ENCODE data around the gene CD300LF. TPM values are rescaled to one million over a fixed set of nuclear protein-coding genes. Genes with fewer than 3 reads are reported as not detected.

Gene CD300LF
- 1 to 10 TPM in 1 of 2 donors, under 1 TPM in 1; 0.59 to 1.2 TPM for total RNA-seq

DNA sequence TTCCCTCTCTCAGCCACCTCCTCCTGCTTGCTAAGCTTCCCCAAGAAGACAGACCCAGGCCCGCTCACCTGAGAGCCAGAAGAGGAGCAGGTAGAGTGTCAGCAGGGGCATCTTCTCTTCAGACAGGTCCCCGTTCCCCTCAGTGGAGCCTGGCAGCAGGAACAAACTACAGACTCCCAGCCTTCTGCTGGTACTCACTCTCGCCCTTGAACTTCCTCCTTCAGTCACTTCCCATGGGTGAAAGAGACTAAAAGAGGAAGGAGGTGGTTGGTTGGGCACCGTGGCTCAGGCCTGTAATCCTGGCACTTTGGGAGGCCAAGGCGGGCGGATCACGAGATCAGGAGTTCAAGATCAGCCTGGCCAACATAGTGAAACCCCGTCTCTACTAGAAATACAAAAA is at the start of gene CD300LF:
Gene CD300LF, minus strand, starts transcription at position 168 of the 400 bp plus-strand sequence. Its CDS starts 57 bp downstream, at position 111.
- no peak within 1 kb of the TSS for H3K4me3 ChIP-seq
- H3K27me3 ChIP-seq (replicated peaks; ENCODE audit: insufficient read depth) = no peaks in the 10 kb centered on the region
- H3K9me3 ChIP-seq = no peaks in the 10 kb centered on the region
- no peak for DNase-seq (ENCODE audit: low spot score)
- H3K4me1 ChIP-seq (replicated peaks) = no peaks in the 10 kb centered on the region
- TF ChIP-seq, protein P1, sequence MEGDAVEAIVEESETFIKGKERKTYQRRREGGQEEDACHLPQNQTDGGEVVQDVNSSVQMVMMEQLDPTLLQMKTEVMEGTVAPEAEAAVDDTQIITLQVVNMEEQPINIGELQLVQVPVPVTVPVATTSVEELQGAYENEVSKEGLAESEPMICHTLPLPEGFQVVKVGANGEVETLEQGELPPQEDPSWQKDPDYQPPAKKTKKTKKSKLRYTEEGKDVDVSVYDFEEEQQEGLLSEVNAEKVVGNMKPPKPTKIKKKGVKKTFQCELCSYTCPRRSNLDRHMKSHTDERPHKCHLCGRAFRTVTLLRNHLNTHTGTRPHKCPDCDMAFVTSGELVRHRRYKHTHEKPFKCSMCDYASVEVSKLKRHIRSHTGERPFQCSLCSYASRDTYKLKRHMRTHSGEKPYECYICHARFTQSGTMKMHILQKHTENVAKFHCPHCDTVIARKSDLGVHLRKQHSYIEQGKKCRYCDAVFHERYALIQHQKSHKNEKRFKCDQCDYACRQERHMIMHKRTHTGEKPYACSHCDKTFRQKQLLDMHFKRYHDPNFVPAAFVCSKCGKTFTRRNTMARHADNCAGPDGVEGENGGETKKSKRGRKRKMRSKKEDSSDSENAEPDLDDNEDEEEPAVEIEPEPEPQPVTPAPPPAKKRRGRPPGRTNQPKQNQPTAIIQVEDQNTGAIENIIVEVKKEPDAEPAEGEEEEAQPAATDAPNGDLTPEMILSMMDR (IDR thresholded peaks at IDR 0.05) = no peak
- TF ChIP-seq POLR2A (IDR thresholded peaks at IDR 0.05) = no peak
- no peak for TF ChIP-seq POLR2AphosphoS5 (IDR thresholded peaks at IDR 0.05)
- 79% methylated on average over 8 of the region's 8 CpGs for WGBS
- H3K36me3 ChIP-seq = no peaks in the 10 kb centered on the region
- no peak within 1 kb of the TSS for H3K27ac ChIP-seq
- intact Hi-C loops (cut with DNase I) = no loop called here

DNA sequence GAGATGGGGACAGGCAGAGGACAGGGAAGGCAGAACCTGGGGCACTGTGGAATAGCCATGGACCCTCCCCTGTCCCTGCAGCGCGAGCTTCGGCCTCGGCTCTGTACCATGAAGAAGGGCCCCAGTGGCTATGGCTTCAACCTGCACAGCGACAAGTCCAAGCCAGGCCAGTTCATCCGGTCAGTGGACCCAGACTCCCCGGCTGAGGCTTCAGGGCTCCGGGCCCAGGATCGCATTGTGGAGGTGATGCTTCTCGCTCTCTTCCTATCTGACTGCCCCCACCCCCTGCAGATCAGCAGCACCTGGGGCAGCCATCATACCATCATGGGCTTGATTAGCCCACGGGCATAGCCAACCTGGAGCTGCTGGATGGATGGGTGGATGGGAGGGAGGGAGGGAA is 49.2 kb upstream of the CD300LF start:
- intact Hi-C loops (cut with DNase I) = no loop called here

DNA sequence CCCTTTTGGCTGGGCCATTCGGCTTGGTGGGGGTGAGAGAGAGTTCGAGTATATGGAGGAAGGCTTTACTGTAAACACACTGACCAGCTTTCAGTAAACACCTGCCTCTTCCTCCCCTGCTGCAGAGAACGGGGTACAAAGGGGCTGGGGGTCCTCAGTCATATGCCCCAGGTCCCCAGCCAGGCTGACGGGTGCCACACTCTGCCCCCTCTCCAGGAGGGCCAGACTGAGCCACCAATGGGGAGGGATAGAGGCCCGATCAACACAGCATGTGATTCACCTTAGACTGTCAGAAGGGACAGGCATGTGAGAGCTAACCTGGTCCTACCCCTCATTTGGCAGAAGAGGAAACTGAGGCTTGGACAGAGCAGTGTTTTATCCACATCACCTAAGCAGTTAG is 48.7 kb upstream of the CD300LF start:
- Histone ChIP-seq H3K27ac (peak overlapping the region; percentile 90 to 91), H3K36me3 (no peaks in the 10 kb centered on the region), H3K4me3 (no peak overlapping the region), H3K9me3 (no peaks in the 10 kb centered on the region), H3K4me1 (replicated peaks) (peaks cover 60% of the 10 kb centered on the region), H3K27me3 (replicated peaks; ENCODE audit: insufficient read depth) (no peaks in the 10 kb centered on the region)
- WGBS = 48% methylated on average over 5 of the region's 5 CpGs
- TF ChIP-seq POLR2AphosphoS5 (IDR thresholded peaks at IDR 0.05) = no peak
- TF ChIP-seq POLR2A (IDR thresholded peaks at IDR 0.05) = no peak
- TF ChIP-seq, protein P1 (IDR thresholded peaks at IDR 0.05) = no peak
- no peak for DNase-seq (ENCODE audit: low spot score)
- intact Hi-C loops (cut with DNase I) = no loop called here

More for the DNA sequence above, 49.2 kb upstream of the CD300LF start:
- 95% methylated on average over 11 of the region's 11 CpGs for WGBS
- H3K4me3 ChIP-seq = no peak overlapping the region
- H3K9me3 ChIP-seq = no peaks in the 10 kb centered on the region
- peaks cover 60% of the 10 kb centered on the region for H3K4me1 ChIP-seq (replicated peaks)
- no peaks in the 10 kb centered on the region for H3K27me3 ChIP-seq (replicated peaks; ENCODE audit: insufficient read depth)
- DNase-seq (ENCODE audit: low spot score) = no peak
- no peaks in the 10 kb centered on the region for H3K36me3 ChIP-seq
- TF ChIP-seq POLR2AphosphoS5 (IDR thresholded peaks at IDR 0.05) = no peak
- TF ChIP-seq, protein P1 (IDR thresholded peaks at IDR 0.05) = no peak
- no peak for TF ChIP-seq POLR2A (IDR thresholded peaks at IDR 0.05)
- peak overlapping the region; percentile 90 to 91 for H3K27ac ChIP-seq

DNA sequence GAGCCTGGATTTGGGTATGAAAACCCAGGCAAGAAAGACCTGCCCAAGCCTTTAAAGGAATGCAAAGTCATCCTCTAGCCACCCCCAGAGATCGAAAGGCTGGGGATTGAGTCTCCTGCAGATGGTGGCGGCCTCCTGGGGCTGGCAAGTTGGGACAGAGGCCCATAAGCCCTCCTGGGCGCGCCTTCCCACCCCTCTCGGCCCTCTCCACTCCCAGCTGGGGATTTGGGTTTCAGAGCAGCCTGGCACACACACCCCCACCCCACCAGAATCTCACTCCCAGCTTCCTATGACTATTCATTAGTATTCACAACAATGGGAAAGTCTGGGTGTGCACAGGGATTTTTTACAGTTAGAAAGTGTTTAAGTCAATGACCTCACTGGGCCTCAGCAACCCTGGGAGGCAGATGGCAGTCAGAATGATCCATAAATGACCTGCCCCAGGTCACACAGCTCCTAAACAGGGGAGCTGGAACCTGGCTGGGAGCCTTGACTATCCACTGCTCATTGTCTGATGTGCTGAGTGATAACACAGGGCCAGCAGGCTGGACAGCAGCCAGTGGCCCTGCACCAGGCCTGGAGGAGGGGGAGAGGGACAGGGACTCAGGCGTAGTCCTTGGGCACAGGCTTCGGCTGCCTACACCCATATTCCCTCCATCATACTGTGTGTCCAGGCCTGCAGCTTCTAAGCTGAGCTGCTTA is 47.8 kb upstream of the CD300LF start:
- peak; percentile 49 for TF ChIP-seq POLR2AphosphoS5 (IDR thresholded peaks at IDR 0.05)
- no peak for TF ChIP-seq POLR2A (IDR thresholded peaks at IDR 0.05)
- TF ChIP-seq, protein P1 (IDR thresholded peaks at IDR 0.05) = no peak
- peak; percentile 64 for DNase-seq (ENCODE audit: low spot score)
- H3K4me1 ChIP-seq (replicated peaks) = peaks cover 60% of the 10 kb centered on the region

DNA sequence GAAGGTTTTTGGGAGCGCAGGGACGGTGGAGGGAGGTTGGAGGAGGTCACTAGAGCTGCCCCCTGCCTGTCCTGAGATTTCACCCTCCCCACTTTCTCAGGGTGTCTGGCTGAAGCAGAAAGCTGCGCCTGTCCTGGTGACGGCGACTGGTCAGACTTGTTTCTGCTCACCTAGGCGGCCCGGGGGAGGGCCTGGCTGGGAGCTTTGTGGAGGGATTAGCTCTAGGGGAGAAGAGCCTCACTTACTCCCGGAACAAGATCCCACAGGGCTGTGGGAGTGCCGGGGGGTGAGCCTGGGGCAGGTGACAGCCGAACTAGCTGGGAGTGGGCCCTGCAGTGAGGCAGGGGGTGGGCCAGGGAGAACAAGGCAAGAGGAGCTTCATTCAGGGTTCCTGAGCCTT is 47.2 kb upstream of the CD300LF start:
- no peak for TF ChIP-seq POLR2A (IDR thresholded peaks at IDR 0.05)
- TF ChIP-seq POLR2AphosphoS5 (IDR thresholded peaks at IDR 0.05) = peak; percentile 81
- Histone ChIP-seq H3K36me3 (no peaks in the 10 kb centered on the region), H3K4me1 (replicated peaks) (peaks cover 60% of the 10 kb centered on the region), H3K4me3 (no peak overlapping the region), H3K27me3 (replicated peaks; ENCODE audit: insufficient read depth) (no peaks in the 10 kb centered on the region), H3K9me3 (no peaks in the 10 kb centered on the region), H3K27ac (peak overlapping the region; percentile 90 to 91)
- peak; percentile 85 for DNase-seq (ENCODE audit: low spot score)
- intact Hi-C loops (cut with DNase I) = loop anchor here (5.0 kb wide), 1 partner anchor 533 kb away; no protein-coding TSS in a partner anchor
- WGBS = 54% methylated on average over 10 of the region's 10 CpGs

More for the DNA sequence above, 47.8 kb upstream of the CD300LF start:
- peak overlapping the region; percentile 90 to 91 for H3K27ac ChIP-seq
- H3K4me3 ChIP-seq = no peak overlapping the region
- 37% methylated on average over 7 of the region's 7 CpGs for WGBS
- H3K27me3 ChIP-seq (replicated peaks; ENCODE audit: insufficient read depth) = no peaks in the 10 kb centered on the region
- H3K9me3 ChIP-seq = no peaks in the 10 kb centered on the region
- intact Hi-C loops (cut with DNase I) = no loop called here
- H3K36me3 ChIP-seq = no peaks in the 10 kb centered on the region

All from prostate gland (tissue), 2 donors.